HepG2 (cell line): ENCODE data around the gene COQ5. TPM values are rescaled to one million over a fixed set of nuclear protein-coding genes. Genes with fewer than 3 reads are reported as not detected.

ENCODE experiments used
- ATAC-seq: fragments of 200-7000 bp; cut with Tn5 transposase; 3 replicates; pipeline ENCODE4 v1.9.1; 2020; ENCODE audit warnings: mild to moderate bottlenecking, moderate library complexity
- BruUV-seq: library from RNA; stranded (reverse); fragments of 400-500 nt; replicated peaks from 2 replicates; lab custom pipeline; 2021; lab: Mats Ljungman, UMichigan
- CTCF ChIA-PET: fragments of 300-600 bp; formaldehyde crosslinking; extraction: SDS; loops from one replicate; lab custom pipeline; 2021; ENCODE audit warnings: low total read pairs, inconsistent platforms, low intra/inter-chr PET ratio; lab: Yijun Ruan, JAX
- POLR2A ChIA-PET: fragments of 350-600 bp; sonication (Branson Sonifier 250); formaldehyde crosslinking; loops from one replicate; lab custom pipeline; 2020; ENCODE audit warnings: antibody characterized with exemption, inconsistent platforms; lab: Yijun Ruan, JAX
- DNase-seq: peaks from one replicate; pipeline ENCODE4 v3.0.0-alpha.2; 2015; ENCODE audit warnings: low spot score
- FAIRE-seq: peaks from 3 replicates; lab custom pipeline; 2011; peaks lifted over from hg19 to GRCh38; lab: Jason Lieb, UNC
- H2AFZ ChIP-seq: one replicate; pipeline ENCODE4 v1.6.1; 2011; ENCODE audit warnings: low read length, inconsistent platforms
- H3K27ac ChIP-seq: fragments of 300-600 bp; 3 replicates; pipeline ENCODE4 v1.8.0; 2011; ENCODE audit warnings: mixed run types, mild to moderate bottlenecking, mixed read lengths, low read length, inconsistent platforms; ENCODE audit not compliant: insufficient read depth; ENCODE audit errors: extremely low read length
- H3K27me3 ChIP-seq, 2 experiments: fragments of 200-600 bp in 1 of 2; 2 replicates in 1 of 2; 3 replicates in 1 of 2; pipeline versions ENCODE4 v1.6.0 to v1.8.0; 2011; ENCODE audit warnings: low read length in 2 of 2, mild to moderate bottlenecking in 2 of 2, moderate library complexity in 2 of 2, inconsistent platforms in 1 of 2; ENCODE audit not compliant: insufficient read depth in 2 of 2, control insufficient read depth in 1 of 2
- H3K36me3 ChIP-seq, 2 experiments: fragments of 200-600 bp in 1 of 2; replicated peaks in 1 of 2; 2 replicates in 1 of 2; 3 replicates in 1 of 2; pipeline versions ENCODE4 v1.5.1 to v1.8.0; 2011; ENCODE audit warnings: low read length in 2 of 2, inconsistent platforms in 1 of 2; ENCODE audit not compliant: insufficient read depth in 2 of 2, control insufficient read depth in 1 of 2
- H3K4me1 ChIP-seq: 2 replicates; pipeline ENCODE4 v1.5.1; 2012; ENCODE audit warnings: low read length, inconsistent platforms; ENCODE audit not compliant: insufficient read depth
- H3K4me2 ChIP-seq: 2 replicates; pipeline ENCODE4 v1.6.0; 2011; ENCODE audit warnings: low read depth, low read length, inconsistent platforms
- H3K4me3 ChIP-seq, 3 experiments: fragments of 200-600 bp in 1 of 3; sonication (generic), shearing (Covaris generic) in 1 of 3; replicated peaks in 1 of 3; 2 replicates each; pipeline ENCODE4 v1.5.1; 2011 to 2016; ENCODE audit warnings: low read length in 3 of 3, inconsistent platforms in 2 of 3, low read depth in 2 of 3, mild to moderate bottlenecking in 2 of 3, control low read depth in 1 of 3, mixed read lengths in 1 of 3; ENCODE audit not compliant: insufficient read depth in 1 of 3
- H3K79me2 ChIP-seq: one replicate; pipeline ENCODE4 v1.6.1; 2011; ENCODE audit warnings: low read length, inconsistent platforms; ENCODE audit not compliant: insufficient read depth
- H3K9ac ChIP-seq: 2 replicates; pipeline ENCODE4 v1.6.0; 2011; ENCODE audit warnings: mild to moderate bottlenecking, low read depth, low read length, inconsistent platforms; ENCODE audit not compliant: insufficient read depth
- H3K9me3 ChIP-seq: 2 replicates; pipeline ENCODE4 v1.5.1; 2012; ENCODE audit warnings: mild to moderate bottlenecking, low read length
- H4K20me1 ChIP-seq: 2 replicates; pipeline ENCODE4 v1.6.0; 2011; ENCODE audit warnings: inconsistent platforms, mild to moderate bottlenecking, low read length, moderate library complexity; ENCODE audit not compliant: insufficient read depth
- CENPT ChIP-seq: sonication (generic); formaldehyde crosslinking; IDR thresholded peaks from 2 replicates; pipeline ENCODE4 v1.8.0; 2022; ENCODE audit warnings: low read depth, mild to moderate bottlenecking, moderate library complexity, missing genetic modification reagents
- E2F1 ChIP-seq: sonication (generic); formaldehyde crosslinking; IDR thresholded peaks from 2 replicates; pipeline ENCODE4 v1.5.0; 2020; ENCODE audit warnings: missing genetic modification reagents
- FOXK1 ChIP-seq: sonication (generic); formaldehyde crosslinking; IDR thresholded peaks from 2 replicates; pipeline ENCODE4 v1.4.0; 2020; ENCODE audit warnings: low read depth, missing genetic modification reagents, borderline replicate concordance
- MZF1 ChIP-seq: sonication (generic); formaldehyde crosslinking; IDR thresholded peaks from 2 replicates; pipeline ENCODE4 v1.8.1; 2023; ENCODE audit warnings: mild to moderate bottlenecking, missing genetic modification reagents, borderline replicate concordance
- PBX2 ChIP-seq: IDR thresholded peaks from 2 replicates; pipeline ENCODE4 v1.6.1; 2016; ENCODE audit warnings: control low read depth
- POLR2G ChIP-seq: fragments of 200-400 bp; formaldehyde crosslinking; IDR thresholded peaks from 2 replicates; pipeline ENCODE4 v1.6.1; 2018; ENCODE audit warnings: mild to moderate bottlenecking, low read depth, low read length, moderate library complexity
- SYNCRIP ChIP-seq: fragments of 200-400 bp; formaldehyde crosslinking; IDR thresholded peaks from 2 replicates; pipeline ENCODE4 v1.6.1; 2018; ENCODE audit warnings: mild to moderate bottlenecking, low read depth, low read length; ENCODE audit not compliant: insufficient read depth
- WGBS: methylation state at CpG from one replicate; pipeline ENCODE4 v1.1.6; 2017; ENCODE audit warnings: low lambda C conversion rate; 5-methylcytosine and 5-hydroxymethylcytosine counted together
- in situ Hi-C: cut with HindIII; loops from 2 replicates; pipeline ENCODE4 v1.10.0; 2017; ENCODE audit warnings: low pct_unique_long_range_greater_than_20kb; ENCODE audit not compliant: extremely low pct_ligation_motif_present
- intact Hi-C: fragments of 100-400 bp; cut with micrococcal nuclease; formaldehyde crosslinking; loops from one replicate; pipeline ENCODE4 v1.10.0; 2022; ENCODE audit not compliant: unreplicated experiment
- polyA plus RNA-seq, 8 experiments: library from polyadenylated mRNA; depleted of rRNA in 3 of 8; stranded (reverse) in 7 of 8; unstranded in 1 of 8; fragments of >200 nt; fragmentation: Illumina TruSeq in 4 of 8; extraction: Trizol in 4 of 8; gene quantifications; 2 replicates each; pipeline versions ENCODE4 v1.2.1 to v1.2.3, GENCODE V29; 2011 to 2016; ENCODE audit warnings: low read depth in 4 of 8, missing spikeins in 1 of 8, mixed read lengths in 1 of 8; ENCODE audit not compliant: insufficient read depth in 1 of 8
- total RNA-seq, 5 experiments: library from RNA; depleted of rRNA; stranded (reverse); fragments of >200 nt; fragmentation: Illumina TruSeq; extraction: Trizol; gene quantifications; 2 replicates each; pipeline ENCODE4 v1.2.3, GENCODE V29; 2016; ENCODE audit warnings: low read depth in 1 of 5

The COQ5 gene
- total and polyA plus RNA-seq, 2 of the 13 experiments (the other 11 are each of a cell fraction or from before 2014, with no cell fraction given): 36.4 to 41.5 TPM

DNA sequence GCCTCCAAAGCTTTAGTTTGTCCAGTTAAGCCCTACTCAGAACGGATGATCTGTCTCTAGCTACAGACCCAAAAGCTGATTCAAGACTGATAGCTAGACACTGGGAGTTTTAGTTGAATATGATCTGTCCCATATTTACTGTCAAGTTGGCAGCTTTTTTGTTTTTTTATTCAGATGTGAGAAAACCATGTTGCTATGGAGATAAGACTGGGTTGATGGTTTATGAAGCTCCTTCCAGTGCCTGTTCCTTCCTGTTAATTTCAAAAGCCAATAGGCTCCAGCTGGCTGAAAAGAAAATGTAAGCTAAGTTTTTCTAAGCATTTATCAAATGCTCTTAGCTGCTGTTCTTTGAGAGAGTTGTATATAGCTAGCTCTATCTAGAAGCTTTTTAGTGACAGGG lies 28.4 kb downstream of the COQ5 start:
- Histone ChIP-seq H3K9me3 (no peaks in the 10 kb centered on the region), H2AFZ (no peak overlapping the region), H4K20me1 (peaks cover 10% of the 10 kb centered on the region), H3K36me3 (peaks cover 4 to 23% of the 10 kb centered on the region in 2 experiments), H3K4me3 (no peak overlapping the region), H3K27ac (no peak overlapping the region), H3K9ac (no peak overlapping the region), H3K27me3 (no peaks in the 10 kb centered on the region; a peak in 1 of 5 replicates), H3K4me1 (peaks cover 16% of the 10 kb centered on the region), H3K79me2 (peaks cover 20% of the 10 kb centered on the region), H3K4me2 (no peak overlapping the region)
- CTCF ChIA-PET: no interaction called here
- no peak for TF ChIP-seq E2F1 (CRISPR knock-in tag)
- no peak for TF ChIP-seq MZF1 (CRISPR knock-in tag)
- TF ChIP-seq PBX2 (CRISPR knock-in tag): no peak
- TF ChIP-seq POLR2G: no peak
- TF ChIP-seq SYNCRIP: no peak
- TF ChIP-seq CENPT (CRISPR knock-in tag): no peak
- TF ChIP-seq FOXK1: no peak
- no peak for DNase-seq
- WGBS: 93% methylated on average over 1 of the region's 1 CpG
- in situ Hi-C loops: no loop called here
- no peak for FAIRE-seq
- intact Hi-C loops: no loop called here
- no TSS peak for BruUV-seq
- no peak for ATAC-seq
- POLR2A ChIA-PET: interaction anchor here (0.6 to 1.2 kb wide), 2 partner anchors 81 to 248 kb away, joined by 3 read pairs; partner anchors contain the start of gene POP5
